CD4-positive, CD25-positive, alpha-beta regulatory T cell (primary cell): ENCODE data around the gene WDR86. TPM values are rescaled to one million over a fixed set of nuclear protein-coding genes. Genes with fewer than 3 reads are reported as not detected.

ENCODE experiments used
- ATAC-seq, 2 donors: fragments of 150-1000 bp; cut with Tn5 transposase; one replicate each; pipeline ENCODE4 v1.10.0; 2021; ENCODE audit warnings: low read depth in 2 of 2, moderate number of reproducible peaks in 2 of 2, moderate library complexity in 1 of 2
- DNase-seq, 3 donors: peaks; one replicate each; pipeline versions ENCODE4 v3.0.0 to v3.0.0-alpha.2; 2012 to 2022; ENCODE audit warnings: mixed read lengths in 1 of 3
- H3K27ac ChIP-seq: one replicate; pipeline ENCODE4 v1.7.0; 2013; ENCODE audit warnings: mild to moderate bottlenecking, low read length; ENCODE audit not compliant: insufficient read depth, poor library complexity, severe bottlenecking
- H3K27me3 ChIP-seq: one replicate; pipeline ENCODE4 v1.7.0; 2013; ENCODE audit warnings: low read length; ENCODE audit not compliant: control insufficient read depth, insufficient read depth
- H3K36me3 ChIP-seq: one replicate; pipeline ENCODE4 v1.7.0; 2013; ENCODE audit warnings: mild to moderate bottlenecking, low read length, moderate library complexity; ENCODE audit not compliant: control insufficient read depth, insufficient read depth
- H3K4me1 ChIP-seq: 2 replicates; pipeline ENCODE4 v1.7.0; 2013; ENCODE audit warnings: mild to moderate bottlenecking, low read length; ENCODE audit not compliant: insufficient read depth, control insufficient read depth, poor library complexity, severe bottlenecking
- H3K4me3 ChIP-seq: one replicate; pipeline ENCODE4 v1.7.0; 2013; ENCODE audit warnings: low read depth, mild to moderate bottlenecking, low read length, moderate library complexity
- H3K9me3 ChIP-seq, 2 experiments: 1 replicate in 1 of 2; 2 replicates in 1 of 2; pipeline ENCODE4 v1.7.0; 2013; ENCODE audit warnings: low read length in 2 of 2, mild to moderate bottlenecking in 1 of 2, moderate library complexity in 1 of 2; ENCODE audit not compliant: control insufficient read depth in 2 of 2
- H3K27ac Mint-ChIP-seq, 3 donors: one replicate each; pipeline ENCODE4 v1.8.0; 2020 to 2022; ENCODE audit warnings: mild to moderate bottlenecking in 3 of 3, mixed read lengths in 3 of 3, moderate library complexity in 2 of 3
- H3K27me3 Mint-ChIP-seq: one replicate; pipeline ENCODE4 v1.8.0; 2022; ENCODE audit warnings: mild to moderate bottlenecking, mixed read lengths
- H3K36me3 Mint-ChIP-seq: one replicate; pipeline ENCODE4 v1.8.0; 2020; ENCODE audit warnings: mixed read lengths
- H3K4me1 Mint-ChIP-seq, 4 donors: one replicate each; pipeline ENCODE4 v1.8.0; 2020 to 2022; ENCODE audit warnings: mixed read lengths in 4 of 4, mild to moderate bottlenecking in 1 of 4
- H3K4me3 Mint-ChIP-seq, 4 donors: one replicate each; pipeline ENCODE4 v1.8.0; 2020 to 2022; ENCODE audit warnings: mild to moderate bottlenecking in 4 of 4, mixed read lengths in 4 of 4, moderate library complexity in 3 of 4
- H3K9me3 Mint-ChIP-seq, 7 donors: one replicate each; pipeline ENCODE4 v1.8.0; 2020 to 2022; ENCODE audit warnings: mixed read lengths in 7 of 7, mild to moderate bottlenecking in 3 of 7, moderate library complexity in 2 of 7
- polyA plus RNA-seq, 4 donors: library from polyadenylated mRNA; unstranded; fragments of 300-500 nt; fragmentation: Illumina TruSeq; gene quantifications; one replicate each; pipeline ENCODE4 v1.2.3, GENCODE V29; 2021
- total RNA-seq: library from RNA; stranded (reverse); gene quantifications from one replicate; pipeline ENCODE4 v1.2.3, GENCODE V29; 2022

WDR86 gene
- total and polyA plus RNA-seq, 5 donors from 2014 or later, result 0.15 to 4.8 (median 0.51) TPM; not detected in 1

- H3K4me3 ChIP-seq, result no peak overlapping the region
- no peak overlapping the region for H3K27ac ChIP-seq
- no peaks in the 10 kb centered on the region for H3K27me3 ChIP-seq
- Mint-ChIP-seq H3K9me3 (no peaks in the 10 kb centered on the region), H3K27me3 (peaks cover 10% of the 10 kb centered on the region), H3K4me1 (peaks cover 0 to 10% (median 2%) of the 10 kb centered on the region in 4 donors), H3K27ac (no peak overlapping the region), H3K4me3 (no peak overlapping the region), H3K36me3 (no peaks in the 10 kb centered on the region)
- no peaks in the 10 kb centered on the region for H3K9me3 ChIP-seq
- ATAC-seq (no peak), DNase-seq (no peak)
- no peaks in the 10 kb centered on the region for H3K4me1 ChIP-seq
- no peaks in the 10 kb centered on the region for H3K36me3 ChIP-seq
These were observed 16.5 kb downstream of the WDR86 start for GRCh38 chr7:151393031-151393977.

DNA sequence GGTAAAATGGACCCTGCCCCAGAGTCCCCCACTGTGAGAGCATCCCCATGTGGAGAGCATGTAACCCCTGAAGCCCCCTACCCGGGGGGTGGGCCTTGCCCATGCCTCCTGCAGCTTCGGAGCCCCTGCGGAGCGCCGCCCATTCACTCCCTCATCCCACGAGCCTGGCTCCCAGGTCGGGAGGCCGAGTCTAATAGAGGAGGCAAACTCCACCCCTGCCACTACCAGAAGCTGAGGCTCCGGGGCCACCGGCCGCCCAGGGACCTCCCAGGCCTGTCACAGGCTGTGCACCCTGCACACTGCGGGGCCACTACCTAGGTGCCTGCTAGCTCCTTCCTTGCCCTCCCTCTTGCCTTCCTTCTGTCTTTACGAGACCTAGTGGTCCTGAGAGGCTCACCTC is 17.4 kb downstream of the WDR86 start:
- Histone ChIP-seq H3K4me3 (no peak overlapping the region), H3K9me3 (no peaks in the 10 kb centered on the region), H3K4me1 (no peaks in the 10 kb centered on the region), H3K36me3 (no peaks in the 10 kb centered on the region), H3K27ac (no peak overlapping the region), H3K27me3 (no peaks in the 10 kb centered on the region)
- Mint-ChIP-seq H3K9me3 (no peaks in the 10 kb centered on the region), H3K4me3 (no peak overlapping the region), H3K27ac (no peak overlapping the region), H3K27me3 (peaks cover 10% of the 10 kb centered on the region), H3K36me3 (no peaks in the 10 kb centered on the region), H3K4me1 (peaks cover 0 to 7% (median 0%) of the 10 kb centered on the region in 4 donors)
- ATAC-seq (no peak), DNase-seq (no peak)

DNA sequence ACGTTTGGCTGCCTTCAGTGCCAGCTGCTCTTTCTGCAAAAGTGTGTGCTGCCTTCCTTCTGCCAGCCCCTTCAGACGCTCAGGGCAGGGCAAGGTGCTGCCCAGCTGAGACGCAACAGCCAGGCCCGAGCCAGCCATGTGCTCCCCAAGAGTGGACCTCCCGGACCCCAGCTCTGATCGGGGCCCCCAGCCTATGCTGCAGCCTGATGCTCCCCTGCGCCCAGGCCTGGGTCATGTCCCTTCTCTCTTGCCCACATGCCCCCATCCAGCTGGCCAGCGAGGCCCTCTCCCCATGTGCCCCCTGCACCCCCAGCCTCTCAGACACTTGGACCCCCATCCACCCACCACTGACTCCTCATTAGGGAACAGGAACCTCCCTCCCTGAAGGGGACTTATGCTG is 17.8 kb downstream of the WDR86 start:
- Histone ChIP-seq H3K27me3 (no peaks in the 10 kb centered on the region), H3K36me3 (no peaks in the 10 kb centered on the region), H3K9me3 (no peaks in the 10 kb centered on the region), H3K4me1 (no peaks in the 10 kb centered on the region), H3K27ac (no peak overlapping the region), H3K4me3 (no peak overlapping the region)
- Mint-ChIP-seq H3K36me3 (no peaks in the 10 kb centered on the region), H3K27me3 (peaks cover 10% of the 10 kb centered on the region), H3K9me3 (no peaks in the 10 kb centered on the region), H3K4me1 (peaks cover 0 to 6% (median 0%) of the 10 kb centered on the region in 4 donors), H3K27ac (no peak overlapping the region), H3K4me3 (no peak overlapping the region)
- ATAC-seq (no peak), DNase-seq (no peak)

GRCh38 chr7:151391358-151391730 is 18.5 kb downstream of the WDR86 start:
- Histone ChIP-seq H3K27me3 (no peaks in the 10 kb centered on the region), H3K9me3 (no peaks in the 10 kb centered on the region), H3K4me3 (no peak overlapping the region), H3K36me3 (no peaks in the 10 kb centered on the region), H3K4me1 (no peaks in the 10 kb centered on the region), H3K27ac (no peak overlapping the region)
- DNase-seq, result no peak
- H3K36me3 Mint-ChIP-seq, result no peaks in the 10 kb centered on the region
- no peak overlapping the region for H3K27ac Mint-ChIP-seq
- H3K4me3 Mint-ChIP-seq, result no peak overlapping the region
- peaks cover 10% of the 10 kb centered on the region for H3K27me3 Mint-ChIP-seq
- H3K4me1 Mint-ChIP-seq, result peaks cover 0 to 5% (median 0%) of the 10 kb centered on the region in 4 donors
- no peaks in the 10 kb centered on the region for H3K9me3 Mint-ChIP-seq
- no peak for ATAC-seq

- H3K9me3 ChIP-seq, result no peaks in the 10 kb centered on the region
- Mint-ChIP-seq H3K27me3 (peaks cover 10% of the 10 kb centered on the region), H3K36me3 (no peaks in the 10 kb centered on the region), H3K9me3 (no peaks in the 10 kb centered on the region), H3K4me3 (peak overlapping the region in 1 of 4 donors; percentile 5), H3K27ac (no peak overlapping the region), H3K4me1 (peaks cover 0 to 5% (median 0%) of the 10 kb centered on the region in 4 donors)
- DNase-seq (no peak), ATAC-seq (no peak)
- H3K4me1 ChIP-seq, result no peaks in the 10 kb centered on the region
- no peak overlapping the region for H3K27ac ChIP-seq
- no peaks in the 10 kb centered on the region for H3K27me3 ChIP-seq
- H3K36me3 ChIP-seq, result no peaks in the 10 kb centered on the region
- no peak overlapping the region for H3K4me3 ChIP-seq
These were observed 19.1 kb downstream of the WDR86 start for GRCh38 chr7:151390598-151391357.

GRCh38 chr7:151389768-151390597 is 19.9 kb downstream of the WDR86 start:
- Mint-ChIP-seq H3K27me3 (peaks cover 10% of the 10 kb centered on the region), H3K36me3 (no peaks in the 10 kb centered on the region), H3K27ac (no peak overlapping the region), H3K4me3 (no peak overlapping the region), H3K4me1 (peaks cover 0 to 2% (median 0%) of the 10 kb centered on the region in 4 donors), H3K9me3 (no peaks in the 10 kb centered on the region)
- ATAC-seq, result no peak
- H3K36me3 ChIP-seq, result no peaks in the 10 kb centered on the region
- no peak overlapping the region for H3K27ac ChIP-seq
- H3K4me1 ChIP-seq, result no peaks in the 10 kb centered on the region
- no peak overlapping the region for H3K4me3 ChIP-seq
- no peaks in the 10 kb centered on the region for H3K9me3 ChIP-seq
- DNase-seq, result no peak
- no peaks in the 10 kb centered on the region for H3K27me3 ChIP-seq

DNA sequence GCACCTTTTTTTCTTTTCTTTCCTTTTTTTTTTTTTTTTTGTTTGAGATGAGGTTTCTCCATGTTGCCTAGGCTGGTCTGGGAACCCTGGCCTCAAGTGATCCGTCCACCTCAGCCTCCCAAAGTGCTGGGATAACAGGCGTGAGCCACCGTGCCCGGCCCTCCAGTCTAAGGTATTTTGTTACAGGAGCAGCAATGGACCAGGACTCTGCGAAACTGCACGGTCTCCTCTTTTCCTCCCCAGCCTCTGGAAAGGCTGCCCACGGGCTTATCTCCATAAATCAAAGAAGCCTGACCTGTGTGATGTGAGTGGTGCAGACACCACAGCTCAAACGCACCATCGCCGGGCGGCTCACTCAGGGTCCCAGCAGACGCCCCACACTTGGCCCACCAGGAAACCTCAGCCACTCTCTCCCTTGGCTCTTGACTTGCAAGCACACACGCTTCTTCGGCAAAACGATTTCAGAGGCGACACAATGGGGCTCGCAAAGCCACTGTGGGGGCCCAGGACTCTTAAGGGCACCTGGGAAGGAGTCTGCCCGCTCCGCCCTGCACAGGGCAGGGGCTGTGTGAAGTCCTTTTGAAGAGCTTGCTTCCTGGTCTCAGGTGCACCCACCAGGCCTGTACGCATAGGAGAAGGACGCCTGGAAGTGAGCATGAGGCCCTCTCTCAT is 20.6 kb downstream of the WDR86 start:
- Mint-ChIP-seq H3K36me3 (peaks cover 2% of the 10 kb centered on the region), H3K27me3 (peaks cover 15% of the 10 kb centered on the region), H3K27ac (no peak overlapping the region), H3K9me3 (no peaks in the 10 kb centered on the region), H3K4me1 (peaks cover 0 to 2% (median 0%) of the 10 kb centered on the region in 4 donors), H3K4me3 (no peak overlapping the region)
- no peak for DNase-seq
- H3K9me3 ChIP-seq, result no peaks in the 10 kb centered on the region
- H3K36me3 ChIP-seq, result no peaks in the 10 kb centered on the region
- H3K27me3 ChIP-seq, result no peaks in the 10 kb centered on the region
- no peak overlapping the region for H3K27ac ChIP-seq
- no peak for ATAC-seq
- H3K4me3 ChIP-seq, result no peak overlapping the region
- no peaks in the 10 kb centered on the region for H3K4me1 ChIP-seq
